GM23338 (cell line): ENCODE data around the gene KCNJ16. TPM values are rescaled to one million over a fixed set of nuclear protein-coding genes. Genes with fewer than 3 reads are reported as not detected.

Experiments used
- ATAC-seq: fragments of 200-7000 bp; cut with Tn5 transposase; 3 replicates; pipeline ENCODE4 v1.9.1; 2020
- DNase-seq: peaks from one replicate; pipeline ENCODE4 v3.0.0-alpha.2; 2015; ENCODE audit warnings: low spot score
- H2AFZ ChIP-seq: fragments of 200-600 bp; sonication (generic); 2 replicates; pipeline ENCODE4 v1.8.0; 2016; ENCODE audit warnings: antibody characterized with exemption, mild to moderate bottlenecking, moderate library complexity
- H3F3A ChIP-seq: fragments of 200-600 bp; sonication (generic); replicated peaks from 2 replicates; pipeline ENCODE4 v1.8.0; 2017; ENCODE audit warnings: antibody characterized with exemption, mixed run types, low read depth
- H3K27ac ChIP-seq: fragments of 200-600 bp; sonication (generic); 2 replicates; pipeline ENCODE4 v1.6.1; 2016; ENCODE audit warnings: low read depth
- H3K27me3 ChIP-seq: fragments of 200-600 bp; sonication (generic); 2 replicates; pipeline ENCODE4 v1.8.0; 2016; ENCODE audit warnings: mild to moderate bottlenecking, mixed run types, moderate library complexity; ENCODE audit not compliant: insufficient read depth
- H3K36me3 ChIP-seq: fragments of 200-600 bp; sonication (generic); 2 replicates; pipeline ENCODE4 v1.8.0; 2016; ENCODE audit warnings: mild to moderate bottlenecking; ENCODE audit not compliant: insufficient read depth
- H3K4me1 ChIP-seq: fragments of 200-600 bp; sonication (generic); 2 replicates; pipeline ENCODE4 v1.8.0; 2016; ENCODE audit warnings: mild to moderate bottlenecking, moderate library complexity; ENCODE audit not compliant: insufficient read depth
- H3K4me2 ChIP-seq: fragments of 200-600 bp; sonication (generic); 2 replicates; pipeline ENCODE4 v1.7.1; 2017; ENCODE audit warnings: mixed run types
- H3K4me3 ChIP-seq: fragments of 200-600 bp; sonication (generic); 2 replicates; pipeline ENCODE4 v1.6.1; 2016; ENCODE audit warnings: mixed run types
- H3K79me2 ChIP-seq: fragments of 200-600 bp; sonication (generic); replicated peaks from 2 replicates; pipeline ENCODE4 v1.8.0; 2017; ENCODE audit warnings: mild to moderate bottlenecking; ENCODE audit not compliant: insufficient read depth
- H3K9me2 ChIP-seq: fragments of 200-600 bp; sonication (generic); 2 replicates; pipeline ENCODE4 v1.8.0; 2017; ENCODE audit not compliant: insufficient read depth
- H4K20me1 ChIP-seq: fragments of 200-600 bp; sonication (generic); replicated peaks from 2 replicates; pipeline ENCODE4 v1.8.0; 2017; ENCODE audit warnings: mild to moderate bottlenecking; ENCODE audit not compliant: insufficient read depth
- H3K27ac Mint-ChIP-seq: 2 replicates; pipeline ENCODE4 v1.8.0; 2020; ENCODE audit warnings: inconsistent platforms, mild to moderate bottlenecking, moderate library complexity, mixed read lengths
- H3K27me3 Mint-ChIP-seq: 3 replicates; pipeline ENCODE4 v1.8.0; 2022; ENCODE audit warnings: low read depth, mild to moderate bottlenecking, moderate library complexity, mixed read lengths, inconsistent platforms; ENCODE audit not compliant: insufficient read depth, poor library complexity
- H3K36me3 Mint-ChIP-seq: 3 replicates; pipeline ENCODE4 v1.8.0; 2021; ENCODE audit warnings: low read depth, mild to moderate bottlenecking, inconsistent platforms, moderate library complexity, mixed read lengths
- H3K4me1 Mint-ChIP-seq: 3 replicates; pipeline ENCODE4 v1.8.0; 2020; ENCODE audit warnings: mild to moderate bottlenecking, inconsistent platforms, mixed read lengths
- H3K4me3 Mint-ChIP-seq: 3 replicates; pipeline ENCODE4 v1.8.0; 2021; ENCODE audit warnings: moderate library complexity, mild to moderate bottlenecking, inconsistent platforms, mixed read lengths
- H3K9me3 Mint-ChIP-seq: 3 replicates; pipeline ENCODE4 v1.8.0; 2020; ENCODE audit warnings: moderate library complexity, mild to moderate bottlenecking, inconsistent platforms, mixed read lengths
- CREB1 ChIP-seq: fragments of 250-450 bp; sonication (Bioruptor Pico); IDR thresholded peaks from 2 replicates; pipeline ENCODE4 v1.5.0; 2020; ENCODE audit warnings: low read depth, mild to moderate bottlenecking, moderate library complexity
- POLR2AphosphoS5 ChIP-seq: IDR thresholded peaks from 2 replicates; pipeline ENCODE4 v1.6.1; 2016; ENCODE audit warnings: antibody characterized with exemption, low read depth
- STAT1 ChIP-seq: IDR thresholded peaks from one replicate; pipeline ENCODE4 v1.6.1; 2016; ENCODE audit warnings: antibody characterized with exemption; ENCODE audit not compliant: unreplicated experiment
- ZNF114 ChIP-seq: fragments of 250-450 bp; sonication (Bioruptor Pico); IDR thresholded peaks from 2 replicates; pipeline ENCODE4 v1.5.0; 2020; ENCODE audit warnings: mild to moderate bottlenecking, moderate library complexity
- ZNF462 ChIP-seq: fragments of 250-450 bp; sonication (Bioruptor Pico); IDR thresholded peaks from 2 replicates; pipeline ENCODE4 v1.5.0; 2020; ENCODE audit warnings: mild to moderate bottlenecking, moderate library complexity
- polyA plus RNA-seq: library from polyadenylated mRNA; unstranded; fragments of >200 nt; fragmentation: Nextera tagmentation; extraction: Ambion mirVana; gene quantifications from 2 replicates; pipeline ENCODE4 v1.2.1, GENCODE V29; 2016
- total RNA-seq: library from RNA; depleted of rRNA; stranded (reverse); fragments of >200 nt; shearing (Covaris generic); gene quantifications from 2 replicates; pipeline ENCODE4 v1.2.3, GENCODE V29; 2014
- TF ChIP-seq, protein P1 (sequence below), 2 experiments: fragments of 200-600 bp in 1 of 2; sonication (generic) in 1 of 2; conservative IDR thresholded peaks; 2 replicates each; pipeline versions ENCODE4 v1.5.1 to v1.6.1; 2016 to 2017; ENCODE audit warnings: antibody characterized with exemption in 2 of 2, low read depth in 2 of 2, mild to moderate bottlenecking in 2 of 2, moderate library complexity in 1 of 2

Gene KCNJ16
- total and polyA plus RNA-seq, 2 experiments from 2014 or later: not detected

DNA sequence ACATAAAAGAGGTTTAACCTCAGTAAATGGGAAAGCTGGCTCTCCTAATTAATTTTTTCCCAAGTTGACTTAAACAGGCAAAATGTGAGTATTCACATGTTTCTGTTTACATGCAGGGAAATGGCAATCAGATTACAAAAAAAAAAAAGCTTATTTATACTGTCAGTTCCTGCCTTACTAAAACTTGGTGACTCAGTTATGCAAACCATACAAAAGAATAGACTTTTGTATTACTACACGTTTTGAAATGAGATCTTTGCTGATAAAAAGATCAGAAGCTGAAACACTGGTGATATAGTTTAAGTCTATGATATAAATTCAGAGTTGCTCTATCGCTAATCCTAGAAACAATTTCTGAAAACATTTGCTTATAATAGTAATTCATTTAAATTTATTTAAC lies 85.0 kb downstream of the KCNJ16 start (continued):
- TF ChIP-seq ZNF462: no peak
- TF ChIP-seq STAT1: no peak
- no peak for TF ChIP-seq CREB1 (CRISPR knock-in tag)
- TF ChIP-seq, protein P1, sequence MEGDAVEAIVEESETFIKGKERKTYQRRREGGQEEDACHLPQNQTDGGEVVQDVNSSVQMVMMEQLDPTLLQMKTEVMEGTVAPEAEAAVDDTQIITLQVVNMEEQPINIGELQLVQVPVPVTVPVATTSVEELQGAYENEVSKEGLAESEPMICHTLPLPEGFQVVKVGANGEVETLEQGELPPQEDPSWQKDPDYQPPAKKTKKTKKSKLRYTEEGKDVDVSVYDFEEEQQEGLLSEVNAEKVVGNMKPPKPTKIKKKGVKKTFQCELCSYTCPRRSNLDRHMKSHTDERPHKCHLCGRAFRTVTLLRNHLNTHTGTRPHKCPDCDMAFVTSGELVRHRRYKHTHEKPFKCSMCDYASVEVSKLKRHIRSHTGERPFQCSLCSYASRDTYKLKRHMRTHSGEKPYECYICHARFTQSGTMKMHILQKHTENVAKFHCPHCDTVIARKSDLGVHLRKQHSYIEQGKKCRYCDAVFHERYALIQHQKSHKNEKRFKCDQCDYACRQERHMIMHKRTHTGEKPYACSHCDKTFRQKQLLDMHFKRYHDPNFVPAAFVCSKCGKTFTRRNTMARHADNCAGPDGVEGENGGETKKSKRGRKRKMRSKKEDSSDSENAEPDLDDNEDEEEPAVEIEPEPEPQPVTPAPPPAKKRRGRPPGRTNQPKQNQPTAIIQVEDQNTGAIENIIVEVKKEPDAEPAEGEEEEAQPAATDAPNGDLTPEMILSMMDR (conservative IDR thresholded peaks at IDR 0.05; ENCODE audit: low read depth in 2 of 2): no peak

GRCh38 chr17:70161519-70161918 lies 86.5 kb downstream of the KCNJ16 start:
- Histone ChIP-seq H3F3A (no peaks in the 10 kb centered on the region), H3K9me2 (no peaks in the 10 kb centered on the region), H3K4me2 (no peak overlapping the region), H3K4me1 (no peaks in the 10 kb centered on the region), H3K79me2 (no peaks in the 10 kb centered on the region), H3K4me3 (no peak overlapping the region), H2AFZ (no peak overlapping the region), H4K20me1 (no peaks in the 10 kb centered on the region), H3K36me3 (no peaks in the 10 kb centered on the region), H3K27ac (no peak overlapping the region), H3K27me3 (peaks cover 2% of the 10 kb centered on the region; the same call in 1 of the 2 replicates)
- Mint-ChIP-seq H3K27ac (no peak overlapping the region), H3K9me3 (no peaks in the 10 kb centered on the region), H3K27me3 (peaks cover 2% of the 10 kb centered on the region), H3K4me1 (no peaks in the 10 kb centered on the region), H3K4me3 (no peak overlapping the region), H3K36me3 (no peaks in the 10 kb centered on the region)
- no peak for DNase-seq
- ATAC-seq: no peak
- no peak for TF ChIP-seq ZNF114
- TF ChIP-seq ZNF462: no peak
- TF ChIP-seq POLR2AphosphoS5: no peak
